ENCODE results near the gene U2AF2. TPM values are rescaled to one million over a fixed set of nuclear protein-coding genes. Genes with fewer than 3 reads are reported as not detected.

Gene U2AF2
- total and polyA plus RNA-seq, 2 of the 8 experiments (the other 6 are each of a cell fraction or from before 2014, with no cell fraction given), result 162 to 252 TPM

GRCh38 chr19:55660404-55660803, 5.6 kb downstream of the U2AF2 start:
- no peak for FAIRE-seq
- H4K20me1 ChIP-seq (replicated peaks in 1 of 2; ENCODE audit: control insufficient read depth in 1 of 2, insufficient read depth in 2 of 2, low read length in 2 of 2), result peaks cover 37 to 45% of the 10 kb centered on the region in 2 experiments

More at GRCh38 chr19:55660404-55660803, 5.6 kb downstream of the U2AF2 start:
- Histone ChIP-seq H3K23ac (ENCODE audit: insufficient read length) (no peak overlapping the region), H2BK12ac (ENCODE audit: low read depth, low read length) (no peak overlapping the region), H4K5ac (ENCODE audit: insufficient read length, low read depth, low read length) (no peak overlapping the region), H3K56ac (replicated peaks; ENCODE audit: insufficient read length, low read depth, low read length) (no peak overlapping the region), H3K14ac (ENCODE audit: insufficient read length) (no peak overlapping the region), H3K79me2 (ENCODE audit: control insufficient read depth in 1 of 2, insufficient read depth in 2 of 2, low read length in 2 of 2) (peaks cover 48 to 88% of the 10 kb centered on the region in 2 experiments), H3K27ac (ENCODE audit: low read depth, low read length) (no peak overlapping the region), H3K4me1 (replicated peaks in 1 of 4; ENCODE audit: control insufficient read depth in 3 of 4, insufficient read depth in 4 of 4, low read length in 3 of 4) (peaks cover 3 to 16% (median 10%) of the 10 kb centered on the region in 4 experiments; a peak in 6 of 7 replicates), H2BK5ac (ENCODE audit: low read depth, low read length) (no peak overlapping the region), H2BK20ac (ENCODE audit: low read length) (no peak overlapping the region), H3K4ac (replicated peaks; ENCODE audit: insufficient read length, low read depth, low read length) (no peak overlapping the region), H3K36me3 (ENCODE audit: control insufficient read depth in 2 of 4, insufficient read depth in 4 of 4, low read length in 3 of 4) (peaks cover 29 to 50% (median 41%) of the 10 kb centered on the region in 4 experiments), H3K4me3 (ENCODE audit: extremely low read depth in 1 of 4, insufficient read depth in 2 of 4, low read depth in 3 of 4, low read length in 4 of 4) (no peak overlapping the region), H3K27me3 (replicated peaks in 1 of 4; ENCODE audit: control insufficient read depth in 3 of 4, extremely low read depth in 1 of 4, insufficient read depth in 3 of 4, low read length in 3 of 4) (no peaks in the 10 kb centered on the region), H2AFZ (ENCODE audit: low read length) (no peak overlapping the region), H3K9me3 (ENCODE audit: insufficient read depth in 2 of 2, low read depth in 1 of 2, low read length in 1 of 2) (no peaks in the 10 kb centered on the region), H2BK15ac (ENCODE audit: low read length) (no peak overlapping the region), H2AK5ac (ENCODE audit: low read depth, low read length) (no peak overlapping the region), H4K91ac (replicated peaks; ENCODE audit: insufficient read length, low read length) (no peak overlapping the region), H2BK120ac (replicated peaks; ENCODE audit: low read depth, low read length) (no peak overlapping the region), H4K8ac (ENCODE audit: extremely low read depth, insufficient read depth, low read length) (peak overlapping the region; percentile 20; the same call in 1 of the 2 replicates), H3K79me1 (ENCODE audit: low read depth, low read length) (peaks cover 10% of the 10 kb centered on the region; the same call in 1 of the 2 replicates), H3K4me2 (ENCODE audit: insufficient read depth in 1 of 2, low read depth in 2 of 2, low read length in 2 of 2) (no peak overlapping the region), H3K23me2 (ENCODE audit: low read depth, low read length) (peaks cover 11% of the 10 kb centered on the region), H3K18ac (ENCODE audit: extremely low read depth, low read length) (no peak overlapping the region), H3K9ac (replicated peaks in 1 of 4; ENCODE audit: extremely low read depth in 1 of 4, low read depth in 3 of 4, low read length in 3 of 4) (no peak overlapping the region)
- TF ChIP-seq ATF2 (IDR thresholded peaks at IDR 0.05; ENCODE audit: low read length) (no peak), TCF12 (IDR thresholded peaks at IDR 0.05; ENCODE audit: low read depth, low read length) (no peak), CTBP2 (IDR thresholded peaks at IDR 0.05; ENCODE audit: borderline replicate concordance, insufficient read depth, insufficient read length, low read length) (no peak), POU5F1 (IDR thresholded peaks at IDR 0.05; ENCODE audit: low read depth, low read length) (no peak), KDM5A (IDR thresholded peaks at IDR 0.05; ENCODE audit: low read length) (no peak), SAP30 (IDR thresholded peaks at IDR 0.05; ENCODE audit: insufficient read depth, insufficient replicate concordance, low read length) (no peak), EZH2 (IDR thresholded peaks at IDR 0.05; ENCODE audit: low read depth, low read length, severe bottlenecking) (no peak)
- CTCF ChIA-PET (ENCODE audit: partially characterized antibody), result interaction anchor here (1.9 kb wide), 1 partner anchor 11 kb away, joined by 9 read pairs; no protein-coding TSS in a partner anchor
- 86% methylated on average over 6 of the region's 12 CpGs; no CpG with 5 or more reads in 1 of the 2 experiments for WGBS, 2 experiments (ENCODE audit: extremely low coverage in 1 of 2, insufficient coverage in 1 of 2, insufficient read length in 1 of 2, insufficient replicate concordance in 2 of 2, low coverage in 1 of 2, low lambda C conversion rate in 2 of 2, missing lambda C conversion rate in 1 of 2)
- no peak for DNase-seq (ENCODE audit: low read depth in 1 of 2, low spot score in 2 of 2)
- POLR2A ChIA-PET (ENCODE audit: partially characterized antibody), result interaction anchor here (0.8 to 5.8 kb wide), 2 partner anchors 9 to 13 kb away, joined by 4 to 75 read pairs; partner anchors contain the start of gene CCDC106

Data from H1 (cell line).